Measurements from ENCODE around the gene CHST11.

- TF ChIP-seq EZH2phosphoT487 (conservative IDR thresholded peaks at IDR 0.05; ENCODE audit: low read length), result no peak
- TF ChIP-seq CTCF (IDR thresholded peaks at IDR 0.05; ENCODE audit: insufficient read depth, low read length, poor library complexity, severe bottlenecking), result no peak
These were observed 281.6 kb downstream of the CHST11 start for GRCh38 chr12:104738331-104738730.
